Calu3 (cell line): Measurements from ENCODE around the gene CCDC27. TPM values are rescaled to one million over a fixed set of nuclear protein-coding genes. Genes with fewer than 3 reads are reported as not detected.

ENCODE experiments used
- BruUV-seq: library from RNA; stranded (reverse); fragments of 400-500 nt; replicated peaks from 2 replicates; lab custom pipeline; 2021; lab: Mats Ljungman, UMichigan
- CTCF ChIA-PET: fragments of 300-600 bp; sonication (Branson Sonifier 250); formaldehyde crosslinking; loops from one replicate; lab custom pipeline; 2022; ENCODE audit warnings: antibody characterized with exemption; lab: Charles Lee
- DNase-seq: peaks from one replicate; pipeline ENCODE4 v3.0.0; 2022
- H3K27ac Mint-ChIP-seq: one replicate; pipeline ENCODE4 v1.8.0; 2022; ENCODE audit warnings: mixed read lengths; ENCODE audit not compliant: unreplicated experiment
- H3K27me3 Mint-ChIP-seq: one replicate; pipeline ENCODE4 v1.8.0; 2022; ENCODE audit warnings: mixed read lengths; ENCODE audit not compliant: unreplicated experiment
- H3K36me3 Mint-ChIP-seq: one replicate; pipeline ENCODE4 v1.8.0; 2022; ENCODE audit warnings: mild to moderate bottlenecking, moderate library complexity, mixed read lengths; ENCODE audit not compliant: insufficient read depth, unreplicated experiment
- H3K4me1 Mint-ChIP-seq: one replicate; pipeline ENCODE4 v1.8.0; 2022; ENCODE audit warnings: mild to moderate bottlenecking, low read depth, mixed read lengths; ENCODE audit not compliant: unreplicated experiment
- H3K4me3 Mint-ChIP-seq: one replicate; pipeline ENCODE4 v1.8.0; 2022; ENCODE audit warnings: mild to moderate bottlenecking, low read depth, moderate library complexity, mixed read lengths; ENCODE audit not compliant: unreplicated experiment
- H3K9me3 Mint-ChIP-seq: one replicate; pipeline ENCODE4 v1.8.0; 2022; ENCODE audit warnings: low read depth, mixed read lengths; ENCODE audit not compliant: unreplicated experiment
- intact Hi-C: fragments of 100-400 bp; cut with micrococcal nuclease; formaldehyde crosslinking; loops from one replicate; pipeline ENCODE4 v1.10.0; 2022; ENCODE audit not compliant: unreplicated experiment
- total RNA-seq: library from RNA; stranded (reverse); gene quantifications from 2 replicates; pipeline ENCODE4 v1.2.3, GENCODE V29; 2022
- TF ChIP-seq, protein P1 (sequence below): fragments of 200-600 bp; IDR thresholded peaks from one replicate; pipeline ENCODE4 v1.8.0; 2022; ENCODE audit warnings: antibody characterized with exemption; ENCODE audit not compliant: unreplicated experiment

The CCDC27 gene
- total RNA-seq, 1 experiment from 2014 or later, result not detected

DNA sequence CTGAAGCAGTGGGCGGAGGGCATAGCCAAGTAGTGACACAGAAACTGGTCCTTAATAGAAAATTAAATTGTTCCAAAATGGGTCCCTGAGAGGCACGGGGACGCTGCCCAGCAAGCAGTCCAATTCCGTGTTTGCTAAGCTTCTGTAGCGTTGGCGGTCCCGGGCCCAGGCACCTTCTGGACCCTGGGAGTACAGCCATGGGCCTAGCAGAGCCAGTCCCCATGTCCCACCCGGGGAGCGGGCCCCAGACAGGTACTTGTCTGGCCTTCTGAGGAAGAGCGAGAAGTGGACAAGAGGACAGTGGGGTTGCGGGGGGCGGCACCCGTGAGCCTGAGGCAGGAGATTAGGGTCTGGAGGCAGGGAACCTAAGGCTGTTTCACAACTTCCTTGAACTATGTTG is 11.5 kb upstream of the CCDC27 start:
- CTCF ChIA-PET, result no interaction called here
- no peaks in the 10 kb centered on the region for H3K9me3 Mint-ChIP-seq
- no peak for DNase-seq
- peaks cover 6% of the 10 kb centered on the region for H3K36me3 Mint-ChIP-seq
- H3K4me1 Mint-ChIP-seq, result peaks cover 8% of the 10 kb centered on the region
- no peak overlapping the region for H3K27ac Mint-ChIP-seq
- no peak overlapping the region for H3K4me3 Mint-ChIP-seq
- no TSS peak for BruUV-seq
- TF ChIP-seq, protein P1, sequence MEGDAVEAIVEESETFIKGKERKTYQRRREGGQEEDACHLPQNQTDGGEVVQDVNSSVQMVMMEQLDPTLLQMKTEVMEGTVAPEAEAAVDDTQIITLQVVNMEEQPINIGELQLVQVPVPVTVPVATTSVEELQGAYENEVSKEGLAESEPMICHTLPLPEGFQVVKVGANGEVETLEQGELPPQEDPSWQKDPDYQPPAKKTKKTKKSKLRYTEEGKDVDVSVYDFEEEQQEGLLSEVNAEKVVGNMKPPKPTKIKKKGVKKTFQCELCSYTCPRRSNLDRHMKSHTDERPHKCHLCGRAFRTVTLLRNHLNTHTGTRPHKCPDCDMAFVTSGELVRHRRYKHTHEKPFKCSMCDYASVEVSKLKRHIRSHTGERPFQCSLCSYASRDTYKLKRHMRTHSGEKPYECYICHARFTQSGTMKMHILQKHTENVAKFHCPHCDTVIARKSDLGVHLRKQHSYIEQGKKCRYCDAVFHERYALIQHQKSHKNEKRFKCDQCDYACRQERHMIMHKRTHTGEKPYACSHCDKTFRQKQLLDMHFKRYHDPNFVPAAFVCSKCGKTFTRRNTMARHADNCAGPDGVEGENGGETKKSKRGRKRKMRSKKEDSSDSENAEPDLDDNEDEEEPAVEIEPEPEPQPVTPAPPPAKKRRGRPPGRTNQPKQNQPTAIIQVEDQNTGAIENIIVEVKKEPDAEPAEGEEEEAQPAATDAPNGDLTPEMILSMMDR, result no peak
- intact Hi-C loops, result no loop called here
- H3K27me3 Mint-ChIP-seq, result no peaks in the 10 kb centered on the region

- Mint-ChIP-seq H3K27ac (no peak overlapping the region), H3K9me3 (no peaks in the 10 kb centered on the region), H3K27me3 (no peaks in the 10 kb centered on the region), H3K4me1 (peaks cover 8% of the 10 kb centered on the region), H3K36me3 (peaks cover 6% of the 10 kb centered on the region), H3K4me3 (no peak overlapping the region)
- CTCF ChIA-PET, result no interaction called here
- no TSS peak for BruUV-seq
- DNase-seq, result no peak
- intact Hi-C loops, result no loop called here
- TF ChIP-seq, protein P1, result no peak
Observed at GRCh38 chr1:3741566-3742438, 10.4 kb upstream of the CCDC27 start.

DNA sequence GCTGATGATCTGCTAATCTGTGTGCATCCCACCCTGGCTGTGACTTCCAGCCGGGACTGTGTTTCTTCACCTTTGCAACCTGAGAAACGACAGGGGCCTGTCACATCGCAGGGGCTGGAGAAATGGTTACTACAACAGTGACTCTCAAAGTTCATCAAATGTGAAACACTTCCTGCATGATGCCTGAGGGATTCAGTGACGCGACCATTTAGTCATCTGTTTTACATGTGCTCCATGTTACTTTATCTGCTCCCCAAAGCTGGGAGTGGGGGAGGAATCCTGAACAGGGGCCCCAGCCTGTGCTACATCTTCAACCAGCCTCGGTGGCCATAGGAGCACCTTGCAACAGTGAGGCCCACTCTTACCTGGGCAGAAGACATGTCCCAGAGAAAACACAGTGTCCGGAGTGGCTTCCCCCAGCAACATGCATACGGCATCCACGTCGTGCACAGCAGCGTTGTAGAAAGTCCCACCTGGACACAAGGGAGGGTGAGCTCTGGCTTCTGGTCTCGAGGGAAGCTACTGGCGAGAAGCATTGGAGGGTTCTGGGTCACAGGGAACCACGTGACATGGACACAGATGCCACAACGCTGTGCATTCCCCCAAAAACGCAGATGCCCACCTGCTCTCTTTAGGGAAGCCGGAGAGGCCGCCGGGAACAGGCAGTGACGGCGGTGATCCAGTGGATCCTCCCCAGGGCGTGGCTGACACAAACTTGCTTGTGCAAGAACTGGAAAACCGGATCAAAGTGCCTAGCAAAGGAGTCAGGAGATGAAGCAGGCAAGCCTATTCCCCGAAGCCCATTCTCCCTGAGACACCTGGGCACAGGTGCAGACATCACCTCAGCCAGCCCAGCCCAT is 9.6 kb upstream of the CCDC27 start:
- BruUV-seq, result no TSS peak
- H3K27ac Mint-ChIP-seq, result no peak overlapping the region
- H3K4me1 Mint-ChIP-seq, result peaks cover 8% of the 10 kb centered on the region
- no peak for DNase-seq
- no peaks in the 10 kb centered on the region for H3K27me3 Mint-ChIP-seq
- H3K36me3 Mint-ChIP-seq, result peaks cover 6% of the 10 kb centered on the region
- CTCF ChIA-PET, result no interaction called here
- no peak overlapping the region for H3K4me3 Mint-ChIP-seq
- no peaks in the 10 kb centered on the region for H3K9me3 Mint-ChIP-seq
- TF ChIP-seq, protein P1, result no peak
- intact Hi-C loops, result no loop called here

DNA sequence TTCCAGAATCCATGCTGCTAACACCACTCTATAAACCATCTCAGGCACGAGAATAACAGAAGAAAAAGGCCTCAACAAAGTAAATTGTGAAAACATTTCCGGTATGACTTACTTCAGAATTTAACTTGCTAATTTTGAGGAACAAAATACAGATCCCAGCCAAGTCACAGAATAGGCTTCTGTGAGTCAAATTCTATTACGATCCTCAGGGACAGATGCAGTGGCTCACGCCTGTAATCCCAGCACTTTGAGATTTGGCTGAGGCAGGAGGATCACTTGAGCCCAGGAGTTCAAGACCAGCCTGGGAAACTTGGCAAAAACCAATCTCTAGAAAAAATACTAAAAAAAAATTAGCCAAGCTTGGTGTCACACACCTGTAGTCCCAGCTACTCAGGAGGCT is 8.8 kb upstream of the CCDC27 start:
- no peaks in the 10 kb centered on the region for H3K9me3 Mint-ChIP-seq
- intact Hi-C loops, result no loop called here
- no peak overlapping the region for H3K27ac Mint-ChIP-seq
- DNase-seq, result no peak
- BruUV-seq, result no TSS peak
- CTCF ChIA-PET, result no interaction called here
- H3K36me3 Mint-ChIP-seq, result peaks cover 6% of the 10 kb centered on the region
- TF ChIP-seq, protein P1, result no peak
- H3K4me3 Mint-ChIP-seq, result no peak overlapping the region
- H3K4me1 Mint-ChIP-seq, result peaks cover 8% of the 10 kb centered on the region
- H3K27me3 Mint-ChIP-seq, result no peaks in the 10 kb centered on the region
